Cardiac muscle cell (in vitro differentiated cells and primary cell): ENCODE data around the gene RSU1. TPM values are rescaled to one million over a fixed set of nuclear protein-coding genes. Genes with fewer than 3 reads are reported as not detected.

Source experiments
- DNase-seq, 2 donors: peaks; one replicate each; pipeline versions ENCODE4 v3.0.0 to v3.0.0-alpha.2; 2010 to 2017; ENCODE audit warnings: low read depth in 1 of 2, low spot score in 1 of 2
- H3K27ac ChIP-seq: fragments of 200-600 bp; sonication (generic); 2 replicates; pipeline ENCODE4 v1.5.1; 2016
- H3K27me3 ChIP-seq: fragments of 200-600 bp; sonication (generic); 2 replicates; pipeline ENCODE4 v1.6.0; 2016; ENCODE audit warnings: control low read depth
- H3K36me3 ChIP-seq: fragments of 200-600 bp; sonication (generic); 2 replicates; pipeline ENCODE4 v1.5.1; 2016; ENCODE audit warnings: control low read depth
- H3K4me1 ChIP-seq: fragments of 200-600 bp; sonication (generic); 2 replicates; pipeline ENCODE4 v1.8.1; 2017; ENCODE audit warnings: low read depth, mild to moderate bottlenecking, mixed run types
- H3K4me3 ChIP-seq: fragments of 200-600 bp; sonication (generic); 2 replicates; pipeline ENCODE4 v1.5.1; 2016; ENCODE audit warnings: mild to moderate bottlenecking
- H3K9me3 ChIP-seq: fragments of 200-600 bp; sonication (generic); 2 replicates; pipeline ENCODE4 v1.5.1; 2017; ENCODE audit warnings: low read depth, mild to moderate bottlenecking, control low read depth
- polyA plus RNA-seq: library from polyadenylated mRNA; unstranded; fragments of >200 nt; fragmentation: Nextera tagmentation; extraction: Ambion mirVana; gene quantifications from 2 replicates; pipeline ENCODE4 v1.2.1, GENCODE V29; 2016
- total RNA-seq: library from RNA; depleted of rRNA; stranded (reverse); fragments of >200 nt; gene quantifications from 2 replicates; pipeline ENCODE4 v1.2.3, GENCODE V29; 2016
- TF ChIP-seq, protein P1 (sequence below): IDR thresholded peaks from 2 replicates; pipeline ENCODE4 v1.5.1; 2012; ENCODE audit warnings: low read depth, mild to moderate bottlenecking, low read length

Gene RSU1
- total and polyA plus RNA-seq, 2 experiments from 2014 or later = 18.4 to 69.7 TPM

DNA sequence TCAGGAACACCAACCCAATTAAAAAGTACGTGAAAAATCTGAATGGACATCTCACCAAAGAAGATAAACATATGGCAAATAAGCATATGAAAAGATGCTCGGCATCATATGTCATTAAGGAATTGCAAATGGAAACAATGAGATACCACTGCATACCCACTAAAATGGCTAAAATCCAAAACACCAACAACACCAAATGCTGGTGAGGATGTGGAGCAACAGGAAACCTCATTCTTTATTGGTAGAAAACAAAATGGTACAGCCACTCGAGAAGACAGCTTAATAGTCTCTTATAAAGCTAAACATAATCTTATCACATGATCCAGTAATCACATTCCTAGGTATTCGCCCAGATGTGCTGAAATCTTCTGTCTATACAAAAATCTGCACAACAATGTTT lies 13.1 kb downstream of the RSU1 start:
- Histone ChIP-seq H3K27me3 (no peaks in the 10 kb centered on the region), H3K36me3 (no peaks in the 10 kb centered on the region), H3K27ac (no peak overlapping the region), H3K4me3 (no peak overlapping the region), H3K9me3 (no peaks in the 10 kb centered on the region), H3K4me1 (no peaks in the 10 kb centered on the region)
- TF ChIP-seq, protein P1, sequence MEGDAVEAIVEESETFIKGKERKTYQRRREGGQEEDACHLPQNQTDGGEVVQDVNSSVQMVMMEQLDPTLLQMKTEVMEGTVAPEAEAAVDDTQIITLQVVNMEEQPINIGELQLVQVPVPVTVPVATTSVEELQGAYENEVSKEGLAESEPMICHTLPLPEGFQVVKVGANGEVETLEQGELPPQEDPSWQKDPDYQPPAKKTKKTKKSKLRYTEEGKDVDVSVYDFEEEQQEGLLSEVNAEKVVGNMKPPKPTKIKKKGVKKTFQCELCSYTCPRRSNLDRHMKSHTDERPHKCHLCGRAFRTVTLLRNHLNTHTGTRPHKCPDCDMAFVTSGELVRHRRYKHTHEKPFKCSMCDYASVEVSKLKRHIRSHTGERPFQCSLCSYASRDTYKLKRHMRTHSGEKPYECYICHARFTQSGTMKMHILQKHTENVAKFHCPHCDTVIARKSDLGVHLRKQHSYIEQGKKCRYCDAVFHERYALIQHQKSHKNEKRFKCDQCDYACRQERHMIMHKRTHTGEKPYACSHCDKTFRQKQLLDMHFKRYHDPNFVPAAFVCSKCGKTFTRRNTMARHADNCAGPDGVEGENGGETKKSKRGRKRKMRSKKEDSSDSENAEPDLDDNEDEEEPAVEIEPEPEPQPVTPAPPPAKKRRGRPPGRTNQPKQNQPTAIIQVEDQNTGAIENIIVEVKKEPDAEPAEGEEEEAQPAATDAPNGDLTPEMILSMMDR = no peak
- DNase-seq = no peak

DNA sequence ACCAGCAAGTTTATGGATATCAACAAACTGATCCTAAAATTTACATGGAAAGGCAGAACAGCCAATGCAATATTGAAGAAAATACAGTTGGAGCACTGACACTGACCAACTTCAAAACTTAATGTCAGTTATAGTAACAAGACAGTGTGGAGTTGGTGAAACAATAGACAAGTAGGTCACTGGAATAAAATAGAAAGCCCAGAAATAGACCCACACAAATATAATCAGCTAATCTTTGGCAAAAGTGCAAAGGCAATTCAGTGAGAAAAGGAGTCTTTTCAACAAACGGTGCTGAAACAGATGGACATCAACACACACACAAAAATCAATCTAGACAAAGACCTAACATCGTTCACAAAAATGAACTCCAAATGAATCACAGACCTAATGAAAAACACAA lies 13.8 kb downstream of the RSU1 start:
- TF ChIP-seq, protein P1 = no peak
- Histone ChIP-seq H3K27me3 (no peaks in the 10 kb centered on the region), H3K27ac (no peak overlapping the region), H3K4me3 (no peak overlapping the region), H3K9me3 (no peaks in the 10 kb centered on the region), H3K4me1 (no peaks in the 10 kb centered on the region), H3K36me3 (no peaks in the 10 kb centered on the region)
- DNase-seq = no peak

DNA sequence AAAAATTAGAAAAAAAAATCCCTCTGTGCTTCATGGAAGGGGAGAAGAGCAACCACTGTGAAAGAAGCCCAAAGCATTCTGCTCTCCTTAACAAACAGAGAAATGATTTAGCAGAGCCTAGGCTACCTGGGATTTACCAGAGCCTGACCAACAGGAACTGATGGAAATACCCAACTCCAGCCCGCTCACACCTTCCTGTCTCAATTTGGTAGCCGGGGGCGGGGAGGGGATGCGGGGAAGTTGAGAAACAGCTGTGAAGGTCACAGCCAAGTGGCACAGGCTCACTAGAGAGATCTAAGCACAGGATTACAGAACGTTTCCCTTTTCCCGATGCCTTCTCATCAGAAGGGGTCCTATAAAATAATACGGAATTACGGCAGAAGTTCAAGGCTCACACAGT lies 17.6 kb downstream of the RSU1 start:
- Histone ChIP-seq H3K9me3 (no peaks in the 10 kb centered on the region), H3K4me1 (no peaks in the 10 kb centered on the region), H3K27ac (no peak overlapping the region), H3K4me3 (no peak overlapping the region), H3K36me3 (no peaks in the 10 kb centered on the region), H3K27me3 (no peaks in the 10 kb centered on the region)
- DNase-seq = no peak
- TF ChIP-seq, protein P1 = no peak

DNA sequence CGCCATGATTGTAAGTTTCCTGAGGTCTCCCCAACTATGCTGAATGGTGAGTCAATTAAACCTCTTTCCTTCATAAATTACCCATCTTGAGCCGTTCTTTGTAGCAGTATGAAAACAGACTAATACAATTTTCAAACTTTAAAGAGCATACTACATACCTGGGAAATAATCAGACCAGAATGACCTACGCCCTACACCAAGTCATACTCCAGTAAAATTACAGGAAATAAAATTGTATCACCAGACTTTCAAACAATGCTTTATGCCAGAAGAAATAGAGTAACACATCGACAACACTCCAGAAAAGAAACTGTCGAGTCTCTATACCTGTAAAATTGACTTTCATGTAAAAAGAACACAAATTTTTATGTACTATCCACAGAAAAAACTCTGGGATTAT lies 18.7 kb downstream of the RSU1 start:
- no peaks in the 10 kb centered on the region for H3K4me1 ChIP-seq
- no peaks in the 10 kb centered on the region for H3K36me3 ChIP-seq
- H3K27me3 ChIP-seq = no peaks in the 10 kb centered on the region
- DNase-seq = no peak
- H3K27ac ChIP-seq = no peak overlapping the region
- H3K4me3 ChIP-seq = no peak overlapping the region
- TF ChIP-seq, protein P1 = no peak
- no peaks in the 10 kb centered on the region for H3K9me3 ChIP-seq

DNA sequence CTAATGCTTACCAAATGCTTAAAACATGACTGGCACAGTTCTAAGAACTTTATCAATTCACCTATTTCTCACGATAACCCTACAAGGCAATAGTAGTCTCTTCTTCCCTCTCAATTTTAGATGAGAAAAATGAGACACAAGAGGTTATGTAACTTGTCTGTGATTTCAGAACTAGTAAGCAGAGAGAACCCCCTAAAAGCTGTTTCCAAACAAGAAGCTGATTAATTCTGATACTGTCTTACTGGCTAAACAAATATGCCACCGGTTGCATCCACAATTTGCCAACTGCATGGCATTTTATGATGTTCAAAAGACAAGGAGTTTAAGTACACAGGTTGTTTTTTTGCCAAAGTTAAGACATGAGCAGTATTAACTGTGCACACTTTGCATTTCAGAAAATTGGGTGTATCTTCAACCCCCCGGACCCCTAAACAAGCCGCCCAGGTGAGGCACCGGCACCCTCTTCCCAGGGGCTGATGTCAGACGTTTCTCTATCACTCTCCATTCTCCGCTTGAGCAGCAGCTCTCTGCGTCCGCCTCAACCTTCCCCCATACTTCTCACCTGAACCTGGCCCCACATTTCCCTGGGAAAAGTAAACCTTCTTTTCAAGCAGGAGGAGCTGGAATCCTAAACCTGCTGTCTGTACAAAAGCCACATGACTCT lies 21.7 kb downstream of the RSU1 start:
- H3K27me3 ChIP-seq = no peaks in the 10 kb centered on the region
- DNase-seq = no peak
- H3K9me3 ChIP-seq = no peaks in the 10 kb centered on the region
- no peak overlapping the region for H3K27ac ChIP-seq
- H3K36me3 ChIP-seq = no peaks in the 10 kb centered on the region
- H3K4me3 ChIP-seq = no peak overlapping the region
- TF ChIP-seq, protein P1 = no peak
- no peaks in the 10 kb centered on the region for H3K4me1 ChIP-seq
